GM23338 (cell line): Measurements from ENCODE around the gene TPD52L2.

Experiments used
- POLR2AphosphoS5 ChIP-seq: IDR thresholded peaks from 2 replicates; pipeline ENCODE4 v1.6.1; 2016; ENCODE audit warnings: antibody characterized with exemption, low read depth
- TF ChIP-seq, protein P1 (sequence below), 2 experiments: fragments of 200-600 bp in 1 of 2; sonication (generic) in 1 of 2; conservative IDR thresholded peaks; 2 replicates each; pipeline versions ENCODE4 v1.5.1 to v1.6.1; 2016 to 2017; ENCODE audit warnings: antibody characterized with exemption in 2 of 2, low read depth in 2 of 2, mild to moderate bottlenecking in 2 of 2, moderate library complexity in 1 of 2

DNA sequence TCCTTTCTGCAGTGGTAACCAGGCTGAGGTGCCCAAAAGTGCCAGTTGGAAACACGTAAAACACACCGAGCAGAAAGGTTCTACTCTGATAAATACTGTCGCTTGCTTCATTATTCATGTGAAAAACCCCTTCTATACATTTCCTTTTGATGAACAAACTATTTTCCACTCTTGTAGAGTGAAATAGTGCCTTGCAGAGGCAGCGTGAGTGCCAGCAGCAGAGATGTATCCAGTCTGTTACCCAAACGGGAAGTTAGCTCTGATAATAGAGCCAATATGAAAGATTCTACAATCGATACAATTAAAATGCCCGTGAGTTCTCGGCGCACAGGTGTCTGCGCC, 35.5 kb upstream of the TPD52L2 start:
- TF ChIP-seq, protein P1, sequence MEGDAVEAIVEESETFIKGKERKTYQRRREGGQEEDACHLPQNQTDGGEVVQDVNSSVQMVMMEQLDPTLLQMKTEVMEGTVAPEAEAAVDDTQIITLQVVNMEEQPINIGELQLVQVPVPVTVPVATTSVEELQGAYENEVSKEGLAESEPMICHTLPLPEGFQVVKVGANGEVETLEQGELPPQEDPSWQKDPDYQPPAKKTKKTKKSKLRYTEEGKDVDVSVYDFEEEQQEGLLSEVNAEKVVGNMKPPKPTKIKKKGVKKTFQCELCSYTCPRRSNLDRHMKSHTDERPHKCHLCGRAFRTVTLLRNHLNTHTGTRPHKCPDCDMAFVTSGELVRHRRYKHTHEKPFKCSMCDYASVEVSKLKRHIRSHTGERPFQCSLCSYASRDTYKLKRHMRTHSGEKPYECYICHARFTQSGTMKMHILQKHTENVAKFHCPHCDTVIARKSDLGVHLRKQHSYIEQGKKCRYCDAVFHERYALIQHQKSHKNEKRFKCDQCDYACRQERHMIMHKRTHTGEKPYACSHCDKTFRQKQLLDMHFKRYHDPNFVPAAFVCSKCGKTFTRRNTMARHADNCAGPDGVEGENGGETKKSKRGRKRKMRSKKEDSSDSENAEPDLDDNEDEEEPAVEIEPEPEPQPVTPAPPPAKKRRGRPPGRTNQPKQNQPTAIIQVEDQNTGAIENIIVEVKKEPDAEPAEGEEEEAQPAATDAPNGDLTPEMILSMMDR (conservative IDR thresholded peaks at IDR 0.05; ENCODE audit: low read depth in 2 of 2): no peak
- TF ChIP-seq POLR2AphosphoS5: no peak
